HFF-Myc (cell line): ENCODE measurements around the gene MYO3B.

Source experiments
- DNase-seq: peaks from one replicate; pipeline ENCODE4 v3.0.0-alpha.2; 2011; ENCODE audit warnings: low read depth; ENCODE audit errors: extremely low read depth
- H3K4me3 ChIP-seq: replicated peaks from 2 replicates; pipeline ENCODE4 v1.5.1; 2011; ENCODE audit warnings: low read depth, mild to moderate bottlenecking, control low read depth, low read length
- TF ChIP-seq, protein P1 (sequence below): IDR thresholded peaks from 2 replicates; pipeline ENCODE4 v1.5.1; 2012; ENCODE audit warnings: mild to moderate bottlenecking, low read depth, low read length, control low read depth; ENCODE audit errors: missing control alignments

MYO3B gene

DNA sequence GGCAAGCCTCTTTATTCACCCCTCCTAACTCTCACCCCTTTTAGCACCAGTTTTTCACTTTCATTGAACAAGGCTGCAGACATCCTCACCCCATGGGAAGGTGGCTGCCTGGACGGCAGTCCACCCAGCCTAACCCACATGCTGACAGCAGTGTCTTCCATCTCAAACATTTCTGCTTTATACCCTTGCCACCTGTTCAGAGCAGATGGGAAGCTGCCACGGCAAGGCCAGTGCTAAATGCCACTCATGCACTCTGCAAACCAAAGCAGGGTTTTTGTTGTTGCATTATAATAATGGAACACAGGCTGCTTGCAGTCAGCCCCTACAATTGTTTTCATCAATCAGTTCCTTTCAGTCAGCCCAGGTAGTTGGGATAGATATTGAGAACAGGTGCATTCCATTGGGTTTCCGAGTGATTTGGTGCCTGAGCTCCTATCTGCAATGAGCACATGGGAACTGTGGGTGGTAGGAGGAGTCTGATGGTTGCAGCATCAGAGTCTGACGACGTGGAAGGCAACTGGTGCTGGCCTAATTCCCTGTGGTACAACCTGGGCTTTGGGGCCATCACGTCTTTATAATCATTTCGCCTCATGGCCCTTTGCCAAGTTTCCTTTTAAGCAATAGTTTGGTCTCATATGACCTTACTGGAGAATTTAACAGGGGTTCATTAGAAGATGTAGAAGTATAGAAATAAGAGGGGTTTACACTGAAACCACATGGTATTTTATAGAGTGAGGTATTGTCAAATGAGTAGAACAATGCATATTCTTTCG is 284.7 kb downstream of the MYO3B start:
- TF ChIP-seq, protein P1, sequence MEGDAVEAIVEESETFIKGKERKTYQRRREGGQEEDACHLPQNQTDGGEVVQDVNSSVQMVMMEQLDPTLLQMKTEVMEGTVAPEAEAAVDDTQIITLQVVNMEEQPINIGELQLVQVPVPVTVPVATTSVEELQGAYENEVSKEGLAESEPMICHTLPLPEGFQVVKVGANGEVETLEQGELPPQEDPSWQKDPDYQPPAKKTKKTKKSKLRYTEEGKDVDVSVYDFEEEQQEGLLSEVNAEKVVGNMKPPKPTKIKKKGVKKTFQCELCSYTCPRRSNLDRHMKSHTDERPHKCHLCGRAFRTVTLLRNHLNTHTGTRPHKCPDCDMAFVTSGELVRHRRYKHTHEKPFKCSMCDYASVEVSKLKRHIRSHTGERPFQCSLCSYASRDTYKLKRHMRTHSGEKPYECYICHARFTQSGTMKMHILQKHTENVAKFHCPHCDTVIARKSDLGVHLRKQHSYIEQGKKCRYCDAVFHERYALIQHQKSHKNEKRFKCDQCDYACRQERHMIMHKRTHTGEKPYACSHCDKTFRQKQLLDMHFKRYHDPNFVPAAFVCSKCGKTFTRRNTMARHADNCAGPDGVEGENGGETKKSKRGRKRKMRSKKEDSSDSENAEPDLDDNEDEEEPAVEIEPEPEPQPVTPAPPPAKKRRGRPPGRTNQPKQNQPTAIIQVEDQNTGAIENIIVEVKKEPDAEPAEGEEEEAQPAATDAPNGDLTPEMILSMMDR, result no peak
- H3K4me3 ChIP-seq, result no peak overlapping the region
- no peak for DNase-seq

DNA sequence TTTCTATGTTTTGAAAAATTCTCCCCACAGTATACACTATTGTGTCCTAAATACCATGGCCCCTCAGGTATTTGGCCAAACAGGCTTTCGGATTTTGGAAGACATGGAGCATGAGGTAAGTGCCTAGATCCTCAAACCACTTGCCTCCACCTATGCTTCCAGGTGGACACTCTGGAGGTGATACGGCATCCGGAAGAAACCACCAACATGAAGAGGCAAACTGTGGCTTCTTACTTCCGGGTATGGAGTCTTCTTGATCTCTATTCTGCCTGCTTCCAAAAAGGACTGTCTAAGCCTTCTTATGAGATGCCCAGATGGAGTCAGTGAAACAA is 285.2 kb downstream of the MYO3B start:
- no peak overlapping the region for H3K4me3 ChIP-seq
- TF ChIP-seq, protein P1, result no peak
- DNase-seq, result no peak

DNA sequence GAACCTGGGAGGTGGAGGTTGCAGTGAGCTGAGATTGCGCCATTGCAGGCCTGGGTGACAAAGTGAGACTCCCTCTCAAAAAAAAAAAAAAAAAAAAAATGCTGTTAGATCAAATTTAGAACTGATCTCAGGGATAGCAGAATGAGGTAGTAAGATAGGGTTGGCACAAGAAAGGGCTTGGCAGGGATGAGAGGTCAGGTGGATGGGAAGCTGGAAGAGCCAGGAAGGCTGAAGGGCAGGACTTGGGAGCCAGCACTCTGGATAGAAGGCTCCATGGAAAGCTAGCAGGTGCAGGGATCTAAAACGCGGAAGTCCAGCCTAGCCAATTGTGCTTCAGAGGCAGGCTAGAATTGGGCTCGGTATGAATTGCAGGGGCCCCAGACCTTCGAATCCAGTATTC is 286.3 kb downstream of the MYO3B start:
- no peak for DNase-seq
- TF ChIP-seq, protein P1, result no peak
- H3K4me3 ChIP-seq, result no peak overlapping the region

DNA sequence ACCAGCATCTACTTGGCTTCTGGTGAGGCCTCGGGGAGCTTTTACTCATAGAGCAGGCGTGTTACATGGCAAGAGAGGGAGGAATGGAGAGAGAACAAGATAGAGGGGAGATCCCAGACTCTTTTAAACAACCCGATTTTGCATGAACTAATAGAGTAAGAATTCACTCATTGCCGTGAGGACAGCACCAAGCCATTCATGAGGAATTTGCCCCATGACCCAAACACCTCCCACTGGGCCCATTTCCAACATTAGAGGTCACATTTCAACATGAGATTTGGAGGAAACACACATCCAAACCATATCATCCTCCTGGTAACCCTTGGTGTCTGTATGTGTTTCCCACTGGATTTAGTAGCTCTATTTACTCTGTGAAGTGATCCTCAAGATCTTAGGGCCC is 287.3 kb downstream of the MYO3B start:
- DNase-seq, result no peak
- no peak overlapping the region for H3K4me3 ChIP-seq
- TF ChIP-seq, protein P1, result no peak

DNA sequence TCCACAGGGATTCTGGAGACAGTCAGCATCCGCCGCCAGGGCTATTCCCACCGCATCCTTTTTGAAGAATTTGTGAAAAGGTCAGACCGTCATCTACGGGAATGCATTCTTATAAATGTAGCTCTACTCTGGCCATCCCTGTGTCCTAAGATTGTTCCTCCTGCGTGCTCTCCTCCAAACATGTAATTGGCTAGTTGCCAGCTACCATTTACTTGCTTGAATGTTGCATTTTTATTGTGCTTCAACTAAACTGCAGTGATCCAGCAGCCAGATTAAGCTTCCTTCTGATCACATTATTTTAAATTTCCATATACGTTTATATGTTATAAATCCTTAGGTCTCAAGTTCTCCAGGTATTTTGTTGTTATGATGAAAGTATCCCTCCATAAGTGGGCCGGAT is 288.7 kb downstream of the MYO3B start:
- DNase-seq, result no peak
- no peak overlapping the region for H3K4me3 ChIP-seq
- TF ChIP-seq, protein P1, result no peak

DNA sequence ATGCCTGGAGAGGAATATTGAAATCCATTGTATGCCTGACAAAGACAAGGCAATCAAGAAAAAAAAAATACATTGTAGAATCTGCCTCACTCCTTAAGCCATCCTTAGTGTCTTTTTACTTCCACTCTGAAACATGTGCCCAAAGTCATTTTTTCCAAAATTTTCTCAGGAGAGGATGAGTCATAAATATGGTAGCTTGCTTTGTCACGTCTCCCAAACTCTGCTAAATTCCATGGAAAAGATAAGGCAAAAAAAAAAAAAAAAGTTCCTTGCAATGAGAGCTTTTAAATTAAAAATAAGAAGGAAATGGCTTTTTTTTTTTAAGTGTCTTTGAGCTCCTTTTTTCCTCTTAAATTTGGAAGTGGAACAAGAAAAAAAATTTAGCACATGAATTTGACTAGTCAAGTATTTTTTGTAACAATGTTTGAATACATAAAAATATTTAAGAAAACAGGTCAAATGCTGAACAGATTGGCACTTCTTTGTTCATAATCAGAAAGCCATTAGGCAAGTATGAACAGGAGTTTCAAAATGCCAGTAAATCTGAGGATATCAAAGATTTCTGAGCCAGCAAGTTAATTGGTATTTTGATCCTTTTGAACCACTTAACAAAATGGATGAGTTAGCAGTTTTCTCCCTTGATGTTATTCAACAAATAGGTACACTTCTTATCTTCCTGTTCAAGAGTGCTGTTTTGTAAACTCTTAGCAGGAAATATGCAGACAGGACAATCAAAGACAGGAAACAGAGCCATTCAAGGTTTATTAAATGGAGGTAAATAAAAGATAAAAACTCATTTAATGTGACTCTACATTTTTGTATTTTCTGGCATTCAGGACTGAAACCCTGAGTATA is 289.8 kb downstream of the MYO3B start:
- no peak overlapping the region for H3K4me3 ChIP-seq
- no peak for DNase-seq
- TF ChIP-seq, protein P1, result no peak
